Measurements from ENCODE around the gene SMARCAL1. TPM values are rescaled to one million over a fixed set of nuclear protein-coding genes. Genes with fewer than 3 reads are reported as not detected.

SMARCAL1 gene
- total and polyA plus RNA-seq, 2 experiments from 2014 or later, result 18.8 to 19.9 TPM

DNA sequence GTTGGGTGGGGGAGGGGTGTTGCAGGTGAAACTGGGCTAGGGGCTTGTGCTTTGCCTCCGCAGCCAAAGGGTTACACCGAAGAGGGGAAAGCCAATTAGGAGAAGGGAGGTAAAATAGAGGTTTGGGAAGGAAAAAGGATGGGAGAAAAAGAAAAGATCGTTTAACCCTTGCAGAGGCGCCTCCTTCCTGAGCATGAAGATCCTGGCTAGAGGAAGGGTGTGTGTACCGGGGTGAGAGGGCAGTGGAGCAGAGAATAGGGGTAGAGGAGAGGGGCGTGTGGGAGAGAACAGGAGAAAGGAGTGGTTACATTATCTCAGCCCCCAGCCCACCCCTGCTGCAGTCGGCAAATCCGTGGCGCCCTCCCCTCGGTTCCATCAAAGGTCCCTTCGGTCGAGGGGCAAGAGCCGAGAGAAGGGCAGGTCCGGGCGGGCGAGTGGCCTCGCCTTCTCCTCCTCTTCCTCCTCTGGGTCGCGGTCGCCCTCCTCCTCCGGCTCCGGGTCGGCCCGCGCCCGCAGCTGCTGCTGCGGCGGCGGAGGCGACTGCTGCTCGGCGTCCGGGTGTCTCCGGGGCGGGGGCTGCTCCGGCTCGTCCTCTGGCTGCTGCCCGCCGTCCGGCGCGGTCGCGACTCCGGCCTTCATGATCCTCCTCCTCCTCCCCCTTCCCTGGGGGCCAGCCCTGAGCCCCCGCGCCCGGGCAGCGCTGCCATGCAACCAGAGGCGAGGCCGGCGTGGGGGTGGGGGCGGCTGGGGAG lies 41.1 kb upstream of the SMARCAL1 start:
- TF ChIP-seq, protein P1, sequence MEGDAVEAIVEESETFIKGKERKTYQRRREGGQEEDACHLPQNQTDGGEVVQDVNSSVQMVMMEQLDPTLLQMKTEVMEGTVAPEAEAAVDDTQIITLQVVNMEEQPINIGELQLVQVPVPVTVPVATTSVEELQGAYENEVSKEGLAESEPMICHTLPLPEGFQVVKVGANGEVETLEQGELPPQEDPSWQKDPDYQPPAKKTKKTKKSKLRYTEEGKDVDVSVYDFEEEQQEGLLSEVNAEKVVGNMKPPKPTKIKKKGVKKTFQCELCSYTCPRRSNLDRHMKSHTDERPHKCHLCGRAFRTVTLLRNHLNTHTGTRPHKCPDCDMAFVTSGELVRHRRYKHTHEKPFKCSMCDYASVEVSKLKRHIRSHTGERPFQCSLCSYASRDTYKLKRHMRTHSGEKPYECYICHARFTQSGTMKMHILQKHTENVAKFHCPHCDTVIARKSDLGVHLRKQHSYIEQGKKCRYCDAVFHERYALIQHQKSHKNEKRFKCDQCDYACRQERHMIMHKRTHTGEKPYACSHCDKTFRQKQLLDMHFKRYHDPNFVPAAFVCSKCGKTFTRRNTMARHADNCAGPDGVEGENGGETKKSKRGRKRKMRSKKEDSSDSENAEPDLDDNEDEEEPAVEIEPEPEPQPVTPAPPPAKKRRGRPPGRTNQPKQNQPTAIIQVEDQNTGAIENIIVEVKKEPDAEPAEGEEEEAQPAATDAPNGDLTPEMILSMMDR (IDR thresholded peaks at IDR 0.05; ENCODE audit: poor library complexity), result no peak
- TF ChIP-seq EZH2 (IDR thresholded peaks at IDR 0.05; ENCODE audit: borderline replicate concordance) (no peak), EZH2phosphoT487 (IDR thresholded peaks at IDR 0.05; ENCODE audit: low read depth, severe bottlenecking, unreplicated experiment) (no peak)
- no peak overlapping the region for H3K4me3 ChIP-seq
- no peak overlapping the region for H2AFZ ChIP-seq
- H3K9me3 ChIP-seq (ENCODE audit: low read depth), result no peaks in the 10 kb centered on the region
- no peaks in the 10 kb centered on the region for H4K20me1 ChIP-seq (ENCODE audit: insufficient read depth, poor library complexity, severe bottlenecking)
- peak overlapping the region; percentile 82 for H3K4me2 ChIP-seq
- peaks cover 70% of the 10 kb centered on the region for H3K27me3 ChIP-seq
- no peaks in the 10 kb centered on the region for H3K36me3 ChIP-seq (replicated peaks; ENCODE audit: insufficient read depth, low read depth)
- DNase-seq (ENCODE audit: low spot score), result no peak
- no peak overlapping the region for H3K27ac ChIP-seq
- H3K4me1 ChIP-seq (ENCODE audit: insufficient read depth), result peaks cover 8% of the 10 kb centered on the region
- WGBS (ENCODE audit: low lambda C conversion rate, missing lambda C conversion rate), result 9% methylated on average over 6 of the region's 53 CpGs
- no peaks in the 10 kb centered on the region for H3K79me2 ChIP-seq
- H3K9me2 ChIP-seq (replicated peaks; ENCODE audit: insufficient read depth), result no peaks in the 10 kb centered on the region

DNA sequence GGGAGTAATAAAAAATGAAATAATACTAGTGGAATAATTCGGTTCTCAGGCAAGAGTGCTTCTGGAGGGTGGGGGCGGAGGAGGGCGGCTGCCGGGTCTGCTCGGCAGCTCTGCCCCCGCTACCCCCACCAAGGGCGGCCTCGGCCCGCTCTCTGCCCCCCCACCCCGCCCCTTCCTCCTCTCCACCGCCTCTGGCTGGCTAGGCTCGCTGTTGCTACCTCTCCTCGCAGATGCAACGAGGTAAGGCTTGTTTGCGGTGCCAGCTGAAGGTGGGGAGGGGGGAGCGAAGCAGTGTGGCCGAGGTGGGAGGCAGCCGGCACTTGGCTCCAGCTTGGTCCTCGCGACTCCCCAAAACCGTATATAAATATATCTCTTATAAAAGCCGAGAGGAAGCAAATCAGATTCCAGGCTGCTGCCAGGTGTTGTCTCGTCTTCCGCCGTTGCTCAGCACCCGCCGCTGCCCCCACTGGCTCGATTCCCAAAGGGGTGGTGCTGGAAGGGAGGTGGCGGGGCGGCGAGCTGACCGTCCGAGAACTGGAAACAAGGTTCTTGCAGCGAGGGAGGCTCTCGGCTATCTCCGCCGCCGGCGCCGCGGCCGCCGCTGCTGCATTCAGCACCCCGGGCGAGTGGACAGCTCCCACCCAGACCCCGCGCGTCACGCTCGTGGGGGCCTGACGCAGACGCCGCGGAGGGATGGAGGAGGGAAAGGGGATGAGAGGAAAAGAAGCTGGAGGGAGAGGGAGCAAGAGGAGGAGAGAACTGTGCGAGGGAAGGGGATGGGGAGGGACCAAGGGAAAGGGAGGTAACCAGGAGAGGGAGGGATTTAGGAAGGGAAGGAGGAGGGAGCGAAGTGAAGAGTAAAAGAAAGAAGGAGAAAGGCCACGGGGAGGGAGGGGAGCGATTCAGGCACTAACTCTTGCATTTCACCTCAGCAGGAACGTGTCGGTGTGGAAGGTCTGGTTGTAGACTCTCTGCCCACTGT lies 40.3 kb upstream of the SMARCAL1 start, which contains the start of gene MARCHF4:
TSS of gene MARCHF4 (minus strand) at position 763 of the 982 bp plus-strand sequence. CDS start 2,223 bp downstream, outside the sequence.
- Histone ChIP-seq H3K9me2 (replicated peaks; ENCODE audit: insufficient read depth) (no peaks in the 10 kb centered on the region), H3K79me2 (no peaks in the 10 kb centered on the region), H3K27ac (no peak within 1 kb of the TSS), H4K20me1 (ENCODE audit: insufficient read depth, poor library complexity, severe bottlenecking) (no peaks in the 10 kb centered on the region), H3K4me2 (peak within 1 kb of the TSS; percentile 82), H2AFZ (no peak within 1 kb of the TSS), H3K36me3 (replicated peaks; ENCODE audit: insufficient read depth, low read depth) (no peaks in the 10 kb centered on the region), H3K9me3 (ENCODE audit: low read depth) (no peaks in the 10 kb centered on the region), H3K4me3 (no peak within 1 kb of the TSS), H3K27me3 (peaks cover 68% of the 10 kb centered on the region), H3K4me1 (ENCODE audit: insufficient read depth) (peaks cover 8% of the 10 kb centered on the region)
- TF ChIP-seq, protein P1 (IDR thresholded peaks at IDR 0.05; ENCODE audit: poor library complexity), result no peak
- TF ChIP-seq EZH2phosphoT487 (IDR thresholded peaks at IDR 0.05; ENCODE audit: low read depth, severe bottlenecking, unreplicated experiment) (no peak), EZH2 (IDR thresholded peaks at IDR 0.05; ENCODE audit: borderline replicate concordance) (peak; percentile 72)
- DNase-seq (ENCODE audit: low spot score), result peak; percentile 85
- 2% methylated on average over 44 of the region's 60 CpGs for WGBS (ENCODE audit: low lambda C conversion rate, missing lambda C conversion rate)

DNA sequence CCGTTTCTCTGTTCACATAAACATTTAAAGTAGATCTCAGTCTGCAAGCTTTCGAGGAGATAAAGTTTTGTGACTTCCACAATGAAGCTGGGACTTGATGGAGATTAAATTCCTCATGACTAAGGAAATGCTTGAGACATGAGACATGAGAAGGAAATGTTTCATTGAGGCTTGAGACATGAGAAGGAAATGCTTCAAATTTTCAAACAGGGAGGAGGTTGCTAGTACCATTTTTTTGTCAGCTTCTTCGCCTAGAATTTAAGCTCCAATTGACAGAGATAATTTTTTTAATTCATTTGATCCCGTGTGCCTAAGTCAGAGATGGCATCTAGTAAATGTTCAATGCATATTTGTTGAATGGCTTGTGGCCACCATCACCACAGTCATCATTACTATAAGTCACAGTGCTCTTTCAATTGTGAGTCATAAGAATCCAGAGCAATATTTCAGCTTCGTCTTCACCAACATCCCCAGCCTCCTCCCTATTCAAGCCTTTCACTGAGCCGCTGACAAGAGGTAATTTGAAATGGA lies 39.5 kb upstream of the SMARCAL1 start:
- TF ChIP-seq EZH2phosphoT487 (IDR thresholded peaks at IDR 0.05; ENCODE audit: low read depth, severe bottlenecking, unreplicated experiment), result no peak
- TF ChIP-seq, protein P1 (IDR thresholded peaks at IDR 0.05; ENCODE audit: poor library complexity), result no peak
- no peak for TF ChIP-seq EZH2 (IDR thresholded peaks at IDR 0.05; ENCODE audit: borderline replicate concordance)
- Histone ChIP-seq H3K9me3 (ENCODE audit: low read depth) (no peaks in the 10 kb centered on the region), H3K4me2 (peak overlapping the region; percentile 82), H3K4me3 (no peak overlapping the region), H2AFZ (no peak overlapping the region), H3K4me1 (ENCODE audit: insufficient read depth) (peaks cover 8% of the 10 kb centered on the region), H3K27ac (no peak overlapping the region), H3K9me2 (replicated peaks; ENCODE audit: insufficient read depth) (no peaks in the 10 kb centered on the region), H3K27me3 (peaks cover 64% of the 10 kb centered on the region), H3K36me3 (replicated peaks; ENCODE audit: insufficient read depth, low read depth) (no peaks in the 10 kb centered on the region), H4K20me1 (ENCODE audit: insufficient read depth, poor library complexity, severe bottlenecking) (no peaks in the 10 kb centered on the region), H3K79me2 (no peaks in the 10 kb centered on the region)
- DNase-seq (ENCODE audit: low spot score), result no peak
- 26% methylated on average over 6 of the region's 6 CpGs for WGBS (ENCODE audit: low lambda C conversion rate, missing lambda C conversion rate)

Data from hepatocyte (in vitro differentiated cells).